HG03521 (cell line): ENCODE measurements around the gene GPR25.

Experiments used
- ATAC-seq: cut with Tn5 transposase; IDR thresholded peaks from one replicate; pipeline ENCODE4 v1.9.1; 2021; ENCODE audit warnings: mild to moderate bottlenecking, moderate library complexity; ENCODE audit not compliant: unreplicated experiment

Gene GPR25

GRCh38 chr1:200872446-200873115 is at the start of gene GPR25:
Gene GPR25 (plus strand): TSS chr1:200872981. CDS start chr1:200873038, 57 bp downstream.
- no peak for ATAC-seq

- ATAC-seq: no peak
These were observed 41.7 kb upstream of the GPR25 start for GRCh38 chr1:200831091-200831490.

- ATAC-seq: no peak
These were observed 38.4 kb upstream of the GPR25 start for GRCh38 chr1:200834383-200834782.

- no peak for ATAC-seq
These were observed 36.6 kb upstream of the GPR25 start for GRCh38 chr1:200836213-200836612.

GRCh38 chr1:200837931-200838571 is 34.7 kb upstream of the GPR25 start:
- no peak for ATAC-seq

GRCh38 chr1:200838676-200839445 is 33.9 kb upstream of the GPR25 start:
- no peak for ATAC-seq

GRCh38 chr1:200845360-200845759 is 27.4 kb upstream of the GPR25 start:
- ATAC-seq: no peak

GRCh38 chr1:200846398-200846797 is 26.4 kb upstream of the GPR25 start:
- ATAC-seq: no peak

- no peak for ATAC-seq
These were observed 23.4 kb upstream of the GPR25 start for GRCh38 chr1:200849430-200849829.

GRCh38 chr1:200850554-200850953 is 22.2 kb upstream of the GPR25 start:
- ATAC-seq: no peak

GRCh38 chr1:200856716-200857357 is 15.9 kb upstream of the GPR25 start:
- no peak for ATAC-seq

- ATAC-seq: no peak
These were observed 15.0 kb upstream of the GPR25 start for GRCh38 chr1:200857804-200858203.

- ATAC-seq: no peak
These were observed 10.7 kb upstream of the GPR25 start for GRCh38 chr1:200861937-200862647.

- no peak for ATAC-seq
These were observed 9.9 kb upstream of the GPR25 start for GRCh38 chr1:200862713-200863415.

- no peak for ATAC-seq
These were observed 6.7 kb upstream of the GPR25 start for GRCh38 chr1:200866116-200866515.

- ATAC-seq: peak; percentile 80
These were observed 6.3 kb upstream of the GPR25 start for GRCh38 chr1:200866521-200866920.

GRCh38 chr1:200867018-200867811 is 5.6 kb upstream of the GPR25 start:
- peak; percentile 6 for ATAC-seq

GRCh38 chr1:200869376-200869752 is 3.4 kb upstream of the GPR25 start:
- ATAC-seq: no peak

- peak; percentile 33 for ATAC-seq
These were observed 2.9 kb upstream of the GPR25 start for GRCh38 chr1:200869753-200870391.
